HepG2 (cell line): ENCODE results near the gene DHRS4L2. TPM values are rescaled to one million over a fixed set of nuclear protein-coding genes. Genes with fewer than 3 reads are reported as not detected.

Experiments
- AFF4 ChIP-seq: sonication (generic); formaldehyde crosslinking; IDR thresholded peaks from 2 replicates; pipeline ENCODE4 v1.4.0; 2020; ENCODE audit warnings: missing genetic modification reagents
- ISX ChIP-seq: sonication (generic); formaldehyde crosslinking; conservative IDR thresholded peaks from 2 replicates; pipeline ENCODE4 v1.5.0; 2020; ENCODE audit warnings: missing genetic modification reagents
- NCOA2 ChIP-seq: sonication (generic); formaldehyde crosslinking; IDR thresholded peaks from 2 replicates; pipeline ENCODE4 v1.8.0; 2022; ENCODE audit warnings: inconsistent platforms
- POLR2AphosphoS2 ChIP-seq: IDR thresholded peaks from 2 replicates; pipeline ENCODE4 v1.6.1; 2011; ENCODE audit warnings: low read depth, low read length, improper control_type of control experiment
- SMAD1 ChIP-seq: sonication (generic); formaldehyde crosslinking; IDR thresholded peaks from 2 replicates; pipeline ENCODE4 v1.4.0; 2020; ENCODE audit warnings: missing genetic modification reagents, low read depth, mild to moderate bottlenecking, borderline replicate concordance
- SSRP1 ChIP-seq: IDR thresholded peaks from 2 replicates; pipeline ENCODE4 v1.6.1; 2016; ENCODE audit warnings: control low read depth
- TAF1 ChIP-seq: sonication (generic); formaldehyde crosslinking; IDR thresholded peaks from 2 replicates; pipeline ENCODE4 v1.4.0; 2020; ENCODE audit warnings: missing genetic modification reagents
- USF2 ChIP-seq, 2 experiments: sonication (generic) in 1 of 2; formaldehyde crosslinking in 1 of 2; IDR thresholded peaks; 2 replicates each; pipeline versions ENCODE4 v1.5.1 to v1.6.1; 2011 to 2020; ENCODE audit warnings: borderline replicate concordance in 1 of 2, low read depth in 1 of 2, low read length in 1 of 2, mild to moderate bottlenecking in 1 of 2, missing genetic modification reagents in 1 of 2, moderate library complexity in 1 of 2
- ZMAT3 ChIP-seq: sonication (generic); formaldehyde crosslinking; conservative IDR thresholded peaks from 2 replicates; pipeline ENCODE4 v1.7.0; 2021; ENCODE audit warnings: missing genetic modification reagents
- ZNF3 ChIP-seq: IDR thresholded peaks from 2 replicates; pipeline ENCODE4 v1.7.0; 2017; ENCODE audit warnings: inconsistent platforms
- ZNF407 ChIP-seq: sonication (generic); formaldehyde crosslinking; IDR thresholded peaks from one replicate; pipeline ENCODE4 v1.5.1; 2020; ENCODE audit warnings: mild to moderate bottlenecking, missing genetic modification reagents; ENCODE audit errors: not compliant biosample characterization
- ZNF720 ChIP-seq: sonication (generic); formaldehyde crosslinking; IDR thresholded peaks from 2 replicates; pipeline ENCODE4 v1.4.0; 2020; ENCODE audit warnings: missing genetic modification reagents
- polyA plus RNA-seq, 8 experiments: library from polyadenylated mRNA; depleted of rRNA in 3 of 8; stranded (reverse) in 7 of 8; unstranded in 1 of 8; fragments of >200 nt; fragmentation: Illumina TruSeq in 4 of 8; extraction: Trizol in 4 of 8; gene quantifications; 2 replicates each; pipeline versions ENCODE4 v1.2.1 to v1.2.3, GENCODE V29; 2011 to 2016; ENCODE audit warnings: low read depth in 4 of 8, missing spikeins in 1 of 8, mixed read lengths in 1 of 8; ENCODE audit not compliant: insufficient read depth in 1 of 8
- total RNA-seq, 5 experiments: library from RNA; depleted of rRNA; stranded (reverse); fragments of >200 nt; fragmentation: Illumina TruSeq; extraction: Trizol; gene quantifications; 2 replicates each; pipeline ENCODE4 v1.2.3, GENCODE V29; 2016; ENCODE audit warnings: low read depth in 1 of 5

The DHRS4L2 gene
- total and polyA plus RNA-seq, 2 of the 13 experiments (the other 11 are each of a cell fraction or from before 2014, with no cell fraction given) = 24.7 to 38.2 TPM

- peak; percentile 70; the same call in 1 of the 2 replicates for TF ChIP-seq TAF1
- TF ChIP-seq ZNF407 (CRISPR knock-in tag) = peak; percentile 53
- peak; percentile 50 for TF ChIP-seq NCOA2
- no peak for TF ChIP-seq POLR2AphosphoS2
- TF ChIP-seq AFF4 (CRISPR knock-in tag) = no peak
- TF ChIP-seq USF2 (IDR thresholded peaks at IDR 0.05; ENCODE audit: low read depth, low read length) = no peak
- no peak for TF ChIP-seq USF2 (CRISPR knock-in tag; IDR thresholded peaks at IDR 0.05; ENCODE audit: borderline replicate concordance)
- TF ChIP-seq ZNF720 (CRISPR knock-in tag) = no peak
- TF ChIP-seq SMAD1 (CRISPR knock-in tag) = peak; percentile 72; the same call in 1 of the 2 replicates
- TF ChIP-seq ZNF3 = peak; percentile 66; the same call in 1 of the 2 replicates
- no peak for TF ChIP-seq ZMAT3
- no peak for TF ChIP-seq ISX (CRISPR knock-in tag)
- 0 out of 2 replicates have a peak, but pooled peaks have one; percentile 44 for TF ChIP-seq SSRP1 (CRISPR knock-in tag)
Observed at GRCh38 chr14:24036169-24036962, 47.6 kb downstream of the DHRS4L2 start (continued).
